Cortex of kidney (tissue), 1 donor: ENCODE results near the gene INTS3.
"Not testable (repeated sequence)": the region's sequence is repeated elsewhere in the genome, so short reads cannot be mapped to it uniquely, and the experiment has no call there.

Experiments used
- DNase-seq: peaks from one replicate; lab custom pipeline; 2025; lab: John Stamatoyannopoulos, UW

INTS3 gene

GRCh38 chr1:153778824-153779519 lies 51.1 kb downstream of the INTS3 start:
- no peak for DNase-seq

GRCh38 chr1:153779781-153780541 lies 52.1 kb downstream of the INTS3 start:
- DNase-seq: no peak

GRCh38 chr1:153780551-153780950 lies 52.7 kb downstream of the INTS3 start:
- no peak for DNase-seq

GRCh38 chr1:153782648-153783047 lies 54.8 kb downstream of the INTS3 start:
- not testable (repeated sequence) for DNase-seq

GRCh38 chr1:153783233-153784190 lies 55.7 kb downstream of the INTS3 start:
- DNase-seq: peak; percentile 95

- no peak for DNase-seq
Measured at GRCh38 chr1:153786038-153786790, 58.4 kb downstream of the INTS3 start.

GRCh38 chr1:153789478-153790034 lies 61.7 kb downstream of the INTS3 start:
- no peak for DNase-seq

- DNase-seq: no peak
Measured at GRCh38 chr1:153790313-153790965, 62.6 kb downstream of the INTS3 start.

- DNase-seq: no peak
Measured at GRCh38 chr1:153790966-153791647, 63.3 kb downstream of the INTS3 start.

GRCh38 chr1:153791648-153792253 lies 63.9 kb downstream of the INTS3 start:
- DNase-seq: no peak

GRCh38 chr1:153792631-153793041 lies 64.8 kb downstream of the INTS3 start:
- DNase-seq: no peak

- DNase-seq: no peak
Measured at GRCh38 chr1:153793261-153793972, 65.6 kb downstream of the INTS3 start.

GRCh38 chr1:153793973-153794615 lies 66.2 kb downstream of the INTS3 start:
- no peak for DNase-seq

GRCh38 chr1:153794624-153795329 lies 66.9 kb downstream of the INTS3 start:
- no peak for DNase-seq

GRCh38 chr1:153795330-153795837 lies 67.5 kb downstream of the INTS3 start:
- no peak for DNase-seq

- no peak for DNase-seq
Measured at GRCh38 chr1:153795934-153796785, 68.3 kb downstream of the INTS3 start.
